KMS-11 (cell line): ENCODE results near the gene BMPR1A.

Experiments used
- H2AFZ ChIP-seq: fragments of 200-600 bp; sonication (generic); 2 replicates; pipeline ENCODE4 v1.6.1; 2016; ENCODE audit warnings: antibody characterized with exemption, mixed run types, low read depth
- H3K27ac ChIP-seq: fragments of 200-600 bp; sonication (generic); 2 replicates; pipeline ENCODE4 v1.6.1; 2016; ENCODE audit warnings: mild to moderate bottlenecking, mixed run types
- H3K27me3 ChIP-seq: fragments of 200-600 bp; sonication (generic); 2 replicates; pipeline ENCODE4 v1.6.1; 2017; ENCODE audit warnings: mild to moderate bottlenecking, low read depth, mixed run types, moderate library complexity; ENCODE audit not compliant: insufficient read depth
- H3K36me3 ChIP-seq: fragments of 200-600 bp; sonication (generic); 2 replicates; pipeline ENCODE4 v1.6.1; 2017; ENCODE audit warnings: mild to moderate bottlenecking, mixed run types; ENCODE audit not compliant: insufficient read depth
- H3K4me1 ChIP-seq: fragments of 200-600 bp; sonication (generic); 2 replicates; pipeline ENCODE4 v1.6.1; 2016; ENCODE audit warnings: mild to moderate bottlenecking, low read depth, mixed run types; ENCODE audit not compliant: poor library complexity, severe bottlenecking
- H3K4me2 ChIP-seq: fragments of 200-600 bp; sonication (generic); 2 replicates; pipeline ENCODE4 v1.7.0; 2016; ENCODE audit warnings: mild to moderate bottlenecking, mixed run types
- H3K4me3 ChIP-seq: fragments of 200-600 bp; sonication (generic); IDR thresholded peaks from 2 replicates; pipeline ENCODE4 v1.6.1; 2017; ENCODE audit warnings: low read depth, low read length, mixed read lengths; ENCODE audit not compliant: insufficient read depth
- H3K79me2 ChIP-seq: fragments of 200-600 bp; sonication (generic); 2 replicates; pipeline ENCODE4 v1.6.1; 2016; ENCODE audit warnings: low read depth, mixed run types; ENCODE audit not compliant: insufficient read depth
- H3K9ac ChIP-seq: fragments of 200-600 bp; sonication (generic); 2 replicates; pipeline ENCODE4 v1.6.1; 2016; ENCODE audit warnings: mild to moderate bottlenecking, mixed run types
- H4K20me1 ChIP-seq: fragments of 200-600 bp; sonication (generic); 2 replicates; pipeline ENCODE4 v1.6.1; 2016; ENCODE audit warnings: mild to moderate bottlenecking, mixed run types; ENCODE audit not compliant: insufficient read depth
- CTCF ChIP-seq: fragments of 200-600 bp; sonication (generic); conservative IDR thresholded peaks from 2 replicates; pipeline ENCODE4 v1.6.1; 2017; ENCODE audit warnings: low read depth, mild to moderate bottlenecking, antibody characterized with exemption, low read length, moderate library complexity, mixed read lengths

Gene BMPR1A

GRCh38 chr10:86899670-86900276, 143.4 kb downstream of the BMPR1A start:
- Histone ChIP-seq H3K4me1 (no peaks in the 10 kb centered on the region), H3K79me2 (no peaks in the 10 kb centered on the region), H2AFZ (no peak overlapping the region), H3K36me3 (no peaks in the 10 kb centered on the region), H3K4me2 (no peak overlapping the region), H4K20me1 (no peaks in the 10 kb centered on the region), H3K27ac (no peak overlapping the region), H3K27me3 (no peaks in the 10 kb centered on the region), H3K9ac (no peak overlapping the region), H3K4me3 (no peak overlapping the region)
- peak; percentile 48; the same call in 1 of the 2 replicates for TF ChIP-seq CTCF

GRCh38 chr10:86900955-86901354, 144.5 kb downstream of the BMPR1A start:
- no peaks in the 10 kb centered on the region for H3K27me3 ChIP-seq
- H3K27ac ChIP-seq: no peak overlapping the region
- no peak overlapping the region for H3K4me3 ChIP-seq
- no peaks in the 10 kb centered on the region for H3K79me2 ChIP-seq
- no peak overlapping the region for H3K9ac ChIP-seq
- no peak overlapping the region for H3K4me2 ChIP-seq
- no peaks in the 10 kb centered on the region for H3K36me3 ChIP-seq
- H3K4me1 ChIP-seq: no peaks in the 10 kb centered on the region
- H4K20me1 ChIP-seq: no peaks in the 10 kb centered on the region
- H2AFZ ChIP-seq: no peak overlapping the region
- TF ChIP-seq CTCF: no peak

- no peak overlapping the region for H3K9ac ChIP-seq
- H2AFZ ChIP-seq: no peak overlapping the region
- no peak for TF ChIP-seq CTCF
- no peaks in the 10 kb centered on the region for H4K20me1 ChIP-seq
- no peaks in the 10 kb centered on the region for H3K79me2 ChIP-seq
- no peak overlapping the region for H3K27ac ChIP-seq
- no peaks in the 10 kb centered on the region for H3K27me3 ChIP-seq
- H3K4me2 ChIP-seq: no peak overlapping the region
- H3K4me1 ChIP-seq: no peaks in the 10 kb centered on the region
- H3K36me3 ChIP-seq: no peaks in the 10 kb centered on the region
- H3K4me3 ChIP-seq: no peak overlapping the region
These were observed 148.2 kb downstream of the BMPR1A start for GRCh38 chr10:86904600-86904999.

- Histone ChIP-seq H3K4me2 (no peak overlapping the region), H3K9ac (no peak overlapping the region), H3K4me3 (no peak overlapping the region), H3K79me2 (no peaks in the 10 kb centered on the region), H2AFZ (no peak overlapping the region), H4K20me1 (no peaks in the 10 kb centered on the region), H3K27ac (no peak overlapping the region), H3K27me3 (no peaks in the 10 kb centered on the region), H3K4me1 (no peaks in the 10 kb centered on the region), H3K36me3 (no peaks in the 10 kb centered on the region)
- TF ChIP-seq CTCF: no peak
These were observed 149.0 kb downstream of the BMPR1A start for GRCh38 chr10:86905429-86905828.
